GM19351 (cell line): Measurements from ENCODE around the gene TMEM88.

Source experiments
- ATAC-seq: cut with Tn5 transposase; IDR thresholded peaks from one replicate; pipeline ENCODE4 v1.9.1; 2021; ENCODE audit warnings: mild to moderate bottlenecking, moderate library complexity; ENCODE audit not compliant: unreplicated experiment

Gene TMEM88

DNA sequence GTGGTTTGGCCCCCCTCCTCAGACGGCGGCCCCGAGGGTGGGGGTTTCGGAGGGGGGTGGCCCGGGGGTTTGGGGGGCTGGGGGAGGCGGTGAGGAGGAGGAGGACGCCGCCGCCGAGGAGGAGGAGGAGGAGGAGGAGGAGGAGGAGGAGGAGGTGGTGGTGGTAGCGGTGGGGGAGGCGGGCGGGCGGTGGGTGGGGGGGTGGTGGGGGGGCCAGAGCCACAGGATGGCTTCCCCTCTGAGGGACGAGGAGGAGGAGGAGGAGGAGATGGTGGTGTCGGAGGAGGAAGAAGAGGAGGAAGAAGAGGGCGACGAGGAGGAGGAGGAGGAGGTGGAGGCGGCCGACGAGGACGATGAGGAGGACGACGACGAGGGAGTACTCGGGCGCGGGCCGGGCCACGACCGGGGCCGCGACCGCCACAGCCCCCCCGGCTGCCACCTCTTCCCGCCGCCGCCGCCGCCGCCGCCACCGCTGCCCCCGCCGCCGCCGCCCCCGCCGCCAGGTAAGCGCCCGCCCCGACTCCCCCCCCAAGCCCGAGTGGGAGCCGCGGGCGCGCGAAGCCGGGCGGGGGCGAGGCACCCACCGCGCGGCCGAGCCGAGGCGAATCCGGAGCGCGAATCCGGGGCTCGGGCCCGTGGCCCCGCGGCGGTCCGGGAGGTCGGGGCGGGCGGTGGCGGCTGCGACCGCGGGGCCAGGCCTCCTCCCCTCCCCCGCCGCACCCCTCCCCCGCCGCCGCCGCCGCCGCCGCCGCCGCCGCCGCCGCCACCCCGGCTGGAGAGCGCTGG lies 29.9 kb downstream of the TMEM88 start:
- no peak for ATAC-seq

DNA sequence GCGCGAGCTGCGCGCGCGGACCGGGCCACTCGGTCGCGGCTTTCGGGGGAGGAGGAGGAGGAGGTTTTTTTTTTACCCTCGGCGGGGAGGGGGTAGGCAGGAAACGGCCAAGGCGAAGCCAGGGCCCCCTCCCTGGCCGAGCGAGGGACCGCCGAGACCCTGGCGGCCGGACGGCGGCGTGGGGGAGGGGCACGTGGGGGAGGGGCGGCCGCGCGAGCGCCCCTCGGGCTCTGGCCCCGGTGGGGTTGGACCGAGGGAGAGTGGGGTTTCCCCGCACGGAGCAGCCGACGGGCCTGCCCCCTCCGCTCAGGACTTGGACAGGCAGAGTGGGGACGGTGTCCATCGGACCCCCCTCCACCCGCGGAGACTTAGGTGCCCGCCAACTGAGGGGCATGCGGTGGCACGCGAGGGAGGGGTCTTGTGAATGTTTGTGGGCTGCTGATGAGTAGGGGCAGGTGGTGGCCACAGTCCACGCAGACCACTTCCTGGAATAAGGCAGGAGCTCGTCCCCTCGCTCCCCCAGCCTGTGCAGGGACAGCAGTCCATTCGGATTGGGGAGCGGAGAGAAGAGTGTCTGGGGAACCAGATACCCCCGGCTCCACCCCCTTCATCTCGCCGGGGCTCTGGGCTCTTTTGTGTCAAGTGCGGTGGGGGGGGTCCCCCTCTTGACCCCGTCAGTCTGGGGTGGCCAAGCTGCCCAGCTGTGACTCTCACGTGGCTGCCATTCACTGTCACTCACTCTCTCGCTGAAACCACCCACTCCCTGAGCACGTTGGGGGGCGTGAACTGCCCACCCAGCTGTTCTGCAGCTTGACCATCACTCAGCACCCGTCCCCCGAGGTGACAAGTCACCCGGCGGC lies 30.7 kb downstream of the TMEM88 start:
- ATAC-seq = no peak

DNA sequence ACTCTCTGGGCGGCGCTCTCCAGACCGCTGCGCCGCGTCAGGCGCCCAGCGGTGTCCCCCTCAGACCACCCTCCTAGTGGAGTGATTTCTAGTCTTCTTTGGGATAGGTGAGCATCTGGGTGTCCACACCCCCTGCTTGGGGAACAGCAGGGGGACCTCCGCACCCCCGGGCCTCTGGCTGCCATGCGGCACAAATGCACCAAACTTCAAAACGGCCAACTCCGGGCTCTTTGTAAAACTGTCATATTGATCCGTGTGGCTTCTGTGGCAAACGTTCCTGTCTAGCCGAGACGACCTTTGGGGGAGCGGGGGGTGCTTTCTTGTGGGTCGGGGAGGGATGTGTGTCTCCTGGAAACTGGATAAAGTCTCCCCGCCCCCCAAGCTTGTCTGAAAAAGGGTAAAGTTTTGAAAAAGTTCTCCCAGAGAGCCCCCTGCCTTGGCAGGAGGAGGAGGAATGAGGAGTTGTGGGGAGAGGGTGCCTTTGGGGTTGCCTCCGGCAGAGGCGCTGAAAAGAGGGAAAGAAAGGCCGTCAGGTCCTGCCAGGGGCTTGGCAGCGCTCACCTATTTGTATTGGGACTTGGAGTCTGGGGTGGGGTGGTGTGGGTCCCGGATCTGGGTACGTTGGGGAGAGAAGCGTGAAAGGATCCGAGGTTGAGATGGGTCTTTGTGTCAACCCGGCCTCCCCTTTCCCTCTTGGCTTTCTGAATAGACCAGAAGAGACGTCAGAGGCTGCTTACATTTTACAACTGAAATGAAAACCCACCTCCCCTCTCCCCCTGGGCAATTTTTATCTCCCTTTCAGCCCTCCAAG lies 31.6 kb downstream of the TMEM88 start:
- no peak for ATAC-seq

DNA sequence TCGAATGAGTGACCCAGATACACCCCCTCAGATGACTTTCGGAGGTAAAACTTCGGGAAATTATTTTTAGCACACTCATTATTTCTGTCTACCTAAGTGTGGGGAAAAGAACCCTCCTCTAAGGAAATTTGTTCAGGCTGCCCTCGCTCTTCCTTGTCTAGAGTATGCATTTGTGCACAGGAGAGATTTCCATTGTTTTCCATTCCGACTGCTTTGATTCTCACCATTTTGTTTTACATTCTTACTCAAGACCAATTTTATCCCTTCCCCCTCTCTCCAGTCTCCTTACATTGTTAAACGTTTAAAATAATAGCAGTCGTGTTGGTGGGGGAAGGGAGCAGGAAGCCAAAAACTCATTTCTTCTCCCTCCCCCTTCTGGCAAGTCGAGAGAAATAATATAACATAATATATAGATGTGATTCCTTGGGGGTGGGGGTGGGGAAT lies 32.2 kb downstream of the TMEM88 start:
- no peak for ATAC-seq

DNA sequence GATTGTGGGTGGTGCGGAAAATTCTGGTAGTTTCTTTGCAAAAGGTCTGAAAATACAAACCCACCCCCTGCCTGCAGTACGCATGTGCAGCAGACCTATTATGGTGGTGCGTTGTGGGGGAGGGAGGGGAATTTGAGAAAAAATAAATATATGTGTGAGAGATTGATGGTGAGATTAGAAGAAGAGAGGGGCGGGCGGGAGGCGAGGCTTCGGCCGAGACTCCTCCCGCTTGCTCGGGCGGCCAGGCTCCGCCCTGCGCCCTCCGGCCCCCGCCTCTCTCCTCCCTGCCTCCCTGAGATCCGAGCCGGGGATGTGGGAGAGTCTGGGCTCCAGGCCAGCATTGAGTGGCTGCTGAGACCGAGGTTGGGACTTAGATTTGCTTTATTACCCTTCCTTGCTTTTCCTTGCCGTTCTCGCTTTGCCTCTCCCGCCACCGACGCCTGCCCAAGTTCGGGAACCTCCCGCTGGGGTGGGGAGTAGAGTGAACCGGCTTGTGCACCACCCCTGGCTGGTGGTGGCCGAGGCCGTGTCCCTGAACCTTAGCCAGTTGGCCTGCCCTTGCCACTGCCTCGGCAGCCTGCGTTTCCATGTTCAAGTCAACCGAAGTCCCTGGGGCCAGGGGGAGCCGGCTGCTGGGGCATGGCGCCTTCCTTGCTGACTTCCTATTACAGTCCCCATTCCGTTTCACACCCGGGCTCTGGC lies 32.8 kb downstream of the TMEM88 start:
- ATAC-seq = peak; percentile 45

DNA sequence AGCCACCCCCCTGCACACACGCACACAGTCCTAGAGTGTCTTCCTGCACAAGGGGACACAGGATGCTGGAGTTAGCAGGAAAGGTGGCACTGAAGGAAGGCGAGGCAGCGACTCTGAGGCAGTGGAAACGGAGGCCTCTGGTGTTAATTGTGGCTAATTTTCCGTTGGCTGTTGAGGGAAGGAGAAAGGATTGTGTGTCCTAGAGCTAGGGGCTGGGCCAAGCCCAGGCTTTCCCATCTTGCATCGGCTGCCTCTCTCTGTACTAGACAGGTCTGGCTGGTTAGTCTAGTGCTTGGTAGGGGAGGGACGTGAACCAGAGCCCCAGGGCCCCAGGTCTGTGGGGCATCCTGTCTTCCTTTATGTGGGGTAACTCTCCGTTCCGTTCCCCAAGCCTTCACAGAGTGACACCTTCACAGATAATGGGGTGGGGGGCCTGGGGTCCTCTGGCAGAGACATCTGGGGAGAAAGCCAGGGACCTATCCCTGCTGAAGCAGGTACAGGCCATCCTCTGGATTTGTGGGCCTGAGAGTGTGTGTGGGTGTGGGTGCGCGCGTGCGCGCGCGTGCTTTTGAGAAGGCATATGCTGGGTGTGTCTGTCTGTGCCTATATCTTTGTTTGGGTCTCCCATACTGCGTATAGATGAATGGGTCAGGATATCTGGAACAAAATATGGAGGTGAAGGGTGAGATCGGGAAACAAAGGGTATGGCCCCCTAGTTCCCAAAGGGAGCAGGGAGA lies 33.5 kb downstream of the TMEM88 start, which contains the start of gene CHD3:
Gene CHD3, plus strand, starts transcription at position 606 of the 737 bp plus-strand sequence. CDS start 212 bp downstream, outside the sequence.
- no peak for ATAC-seq

DNA sequence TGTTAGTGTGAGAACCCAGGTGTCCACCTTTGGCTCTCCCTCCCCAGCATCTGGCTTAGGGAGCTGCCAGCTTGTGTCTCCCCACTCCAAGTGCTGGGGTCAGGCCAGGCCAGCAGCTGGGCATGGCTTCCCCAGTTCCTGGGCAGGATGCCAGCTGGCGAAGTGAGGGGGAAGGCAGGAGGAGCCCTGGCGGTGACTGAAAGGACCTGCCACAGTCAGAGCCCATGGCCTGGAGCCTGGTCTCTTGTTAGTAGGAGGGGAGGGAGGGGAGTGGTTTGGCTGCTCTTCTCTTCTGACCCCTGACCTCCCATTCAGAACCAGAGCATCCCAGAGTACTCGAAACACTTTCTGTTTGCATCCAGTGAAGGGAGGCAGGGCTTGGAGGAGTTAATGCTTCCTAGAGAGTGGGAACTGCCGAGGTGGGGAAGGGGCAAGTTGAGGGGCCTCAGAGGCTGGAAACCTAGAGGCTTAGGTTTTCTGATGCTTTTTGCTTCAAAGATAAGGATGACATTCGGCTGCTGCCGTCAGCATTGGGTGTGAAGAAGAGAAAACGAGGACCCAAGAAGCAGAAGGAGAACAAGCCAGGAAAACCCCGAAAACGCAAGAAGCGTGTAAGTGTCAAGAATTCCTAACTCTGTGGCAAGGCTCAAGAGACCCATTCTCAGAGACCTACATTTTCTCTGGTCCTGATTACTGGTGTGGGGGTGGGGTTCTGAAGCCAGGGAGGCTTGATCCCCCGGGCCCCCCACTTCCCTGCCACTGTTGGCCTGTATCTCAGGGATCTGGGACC lies 34.5 kb downstream of the TMEM88 start:
- no peak for ATAC-seq

DNA sequence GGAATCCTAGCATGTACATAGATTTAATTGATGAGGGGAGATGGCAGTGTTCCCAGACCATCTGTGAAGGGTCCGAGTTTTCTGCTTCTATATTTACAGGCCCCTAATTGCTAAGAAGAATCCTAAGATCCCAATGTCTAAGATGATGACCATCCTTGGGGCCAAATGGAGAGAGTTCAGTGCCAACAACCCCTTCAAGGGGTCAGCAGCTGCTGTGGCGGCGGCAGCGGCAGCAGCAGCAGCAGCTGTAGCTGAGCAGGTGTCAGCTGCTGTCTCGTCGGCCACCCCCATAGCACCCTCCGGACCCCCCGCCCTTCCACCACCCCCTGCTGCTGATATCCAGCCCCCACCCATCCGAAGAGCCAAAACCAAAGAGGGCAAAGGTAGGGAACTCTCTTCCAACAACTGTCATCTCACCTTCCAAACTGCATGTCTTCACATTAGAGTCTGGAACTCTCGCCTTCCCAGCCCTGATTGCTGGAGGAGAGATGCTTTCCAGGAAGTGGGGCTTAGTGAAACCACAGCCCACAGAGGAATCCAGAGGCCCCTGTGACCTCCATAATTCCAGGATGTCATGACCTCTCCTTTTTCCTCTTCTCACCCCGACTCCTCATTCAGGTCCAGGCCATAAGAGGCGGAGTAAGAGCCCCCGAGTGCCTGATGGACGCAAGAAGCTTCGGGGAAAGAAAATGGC lies 38.5 kb downstream of the TMEM88 start:
- ATAC-seq = no peak

DNA sequence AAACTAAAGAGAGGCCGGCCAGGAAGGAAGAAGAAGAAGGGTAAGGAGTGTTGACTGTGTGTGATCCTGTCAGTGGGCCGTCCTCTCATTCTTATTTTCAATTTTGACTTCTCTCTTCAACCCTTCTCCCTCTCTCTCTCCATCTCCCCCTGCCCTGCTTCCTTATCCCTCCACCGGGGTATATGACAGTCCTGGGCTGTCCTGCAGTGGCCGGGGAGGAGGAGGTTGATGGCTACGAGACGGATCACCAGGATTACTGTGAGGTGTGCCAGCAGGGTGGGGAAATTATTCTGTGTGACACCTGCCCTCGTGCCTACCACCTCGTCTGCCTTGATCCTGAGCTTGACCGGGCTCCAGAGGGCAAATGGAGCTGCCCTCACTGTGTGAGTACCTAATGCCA lies 39.4 kb downstream of the TMEM88 start:
- no peak for ATAC-seq

DNA sequence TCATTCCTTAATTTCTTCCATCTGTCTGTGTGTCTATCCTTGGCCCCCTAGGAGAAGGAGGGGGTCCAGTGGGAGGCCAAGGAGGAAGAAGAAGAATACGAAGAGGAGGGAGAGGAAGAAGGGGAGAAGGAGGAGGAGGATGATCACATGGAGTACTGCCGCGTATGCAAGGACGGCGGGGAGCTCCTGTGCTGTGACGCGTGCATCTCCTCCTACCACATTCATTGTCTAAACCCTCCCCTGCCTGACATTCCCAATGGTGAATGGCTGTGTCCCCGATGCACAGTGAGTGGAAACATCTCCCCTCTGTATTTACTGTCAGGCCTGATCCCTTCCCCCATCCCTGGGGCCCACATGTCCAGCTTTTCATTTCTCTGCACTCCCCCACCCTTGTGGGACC lies 40.0 kb downstream of the TMEM88 start:
- ATAC-seq = no peak

DNA sequence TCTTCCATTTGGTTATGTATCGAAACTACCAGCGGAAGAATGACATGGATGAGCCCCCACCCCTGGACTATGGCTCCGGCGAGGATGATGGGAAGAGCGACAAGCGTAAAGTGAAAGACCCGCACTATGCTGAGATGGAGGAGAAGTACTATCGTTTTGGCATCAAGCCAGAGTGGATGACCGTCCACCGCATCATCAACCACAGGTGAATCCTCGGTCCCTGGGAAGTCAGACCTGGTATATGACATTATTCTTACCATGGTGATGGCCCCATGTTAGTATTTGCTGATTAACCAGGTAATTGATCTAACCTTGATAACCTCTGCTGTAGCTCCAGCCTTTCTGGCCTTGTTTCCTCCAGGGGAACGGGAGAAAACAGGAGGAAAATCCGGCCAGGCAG lies 42.2 kb downstream of the TMEM88 start:
- no peak for ATAC-seq

DNA sequence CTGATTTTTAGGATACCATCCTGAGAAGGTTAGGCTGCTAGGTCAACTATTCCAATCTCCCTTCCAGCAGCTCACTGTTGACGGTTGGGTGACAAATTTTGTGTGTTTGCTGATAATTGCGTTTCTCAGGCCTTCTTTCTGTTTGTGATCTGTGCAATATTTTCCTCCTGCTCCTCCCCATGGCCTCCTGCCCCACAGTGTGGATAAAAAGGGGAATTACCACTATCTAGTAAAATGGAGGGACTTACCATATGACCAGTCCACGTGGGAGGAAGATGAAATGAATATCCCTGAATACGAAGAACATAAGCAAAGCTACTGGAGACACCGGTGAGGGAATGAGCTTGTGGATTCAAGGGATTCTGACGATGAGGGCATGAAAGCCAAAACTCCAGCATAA lies 42.9 kb downstream of the TMEM88 start:
- no peak for ATAC-seq

DNA sequence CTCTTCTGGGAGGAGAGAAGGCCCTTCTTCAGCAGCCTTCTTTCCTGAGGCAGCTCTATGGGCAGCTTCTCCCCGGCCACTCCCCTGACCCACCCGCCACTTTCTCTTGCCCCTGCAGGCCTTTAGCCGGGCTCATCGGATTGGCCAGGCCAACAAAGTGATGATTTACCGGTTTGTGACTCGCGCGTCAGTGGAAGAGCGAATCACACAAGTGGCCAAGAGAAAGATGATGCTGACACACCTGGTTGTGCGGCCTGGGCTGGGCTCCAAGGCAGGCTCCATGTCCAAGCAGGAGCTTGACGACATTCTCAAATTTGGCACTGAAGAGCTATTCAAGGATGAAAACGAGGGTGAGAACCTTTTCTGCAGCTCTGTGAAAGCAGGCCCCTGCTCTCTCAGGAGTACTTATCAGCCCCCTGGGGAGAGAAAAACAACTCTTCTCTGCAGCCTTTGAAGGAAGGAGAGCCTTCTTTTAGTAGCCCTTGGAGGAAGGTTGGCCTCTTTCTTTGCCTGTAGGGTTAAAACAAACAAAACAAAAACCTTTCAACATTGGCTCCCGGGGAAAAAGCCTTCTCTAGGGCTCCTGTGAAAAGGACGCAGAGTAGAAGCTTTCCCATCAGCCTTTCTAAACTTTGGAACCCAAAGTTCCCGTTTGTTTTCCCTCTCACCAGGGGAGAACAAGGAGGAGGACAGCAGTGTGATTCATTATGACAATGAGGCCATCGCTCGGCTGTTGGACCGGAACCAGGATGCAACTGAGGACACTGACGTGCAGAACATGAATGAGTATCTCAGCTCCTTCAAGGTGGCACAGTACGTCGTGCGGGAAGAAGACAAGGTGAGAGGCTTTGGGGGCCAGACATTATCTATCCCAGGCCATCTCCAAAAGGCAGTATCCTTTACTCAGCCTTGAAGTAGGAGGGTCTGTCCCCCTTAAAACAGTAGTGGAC lies 48.6 kb downstream of the TMEM88 start:
- no peak for ATAC-seq
